ENCODE data around the gene ANKIB1. TPM values are rescaled to one million over a fixed set of nuclear protein-coding genes. Genes with fewer than 3 reads are reported as not detected.
A peak's percentile ranks its signal among the peaks of the same experiment; 100 is the strongest.

The ANKIB1 gene
- total and polyA plus RNA-seq, 2 donors (not counting 1 experiment from before 2014, with no cell fraction given): 53.4 to 60.4 TPM

GRCh38 chr7:92242972-92243371 lies 2.8 kb upstream of the ANKIB1 start:
- TF ChIP-seq EZH2 (IDR thresholded peaks at IDR 0.05; ENCODE audit: low read length, missing control alignments) (no peak), CTCF (conservative IDR thresholded peaks at IDR 0.05 in 1 of 2, IDR thresholded peaks at IDR 0.05 in 1 of 2; ENCODE audit: low read depth in 1 of 2, low read length in 2 of 2) (no peak)
- peak in 1 of 2 donors; percentile 7 for DNase-seq (ENCODE audit: low read depth in 2 of 2)
- Histone ChIP-seq H3K4me1 (ENCODE audit: control insufficient read depth, extremely low read depth, insufficient read depth, low read length) (peaks cover 4% of the 10 kb centered on the region), H2AFZ (ENCODE audit: low read length) (no peak overlapping the region), H3K27ac (ENCODE audit: insufficient read depth, low read length) (no peak overlapping the region), H3K4me3 (replicated peaks in 1 of 4; ENCODE audit: control extremely low read depth in 1 of 4, insufficient read depth in 1 of 4, low read depth in 3 of 4, low read length in 4 of 4) (no peak overlapping the region), H3K9me3 (ENCODE audit: control insufficient read depth, insufficient read depth, low read depth, low read length) (no peaks in the 10 kb centered on the region), H4K20me1 (ENCODE audit: control insufficient read depth, extremely low read depth, insufficient read depth, low read length) (no peaks in the 10 kb centered on the region), H3K79me2 (ENCODE audit: control insufficient read depth, insufficient read depth, low read length) (peaks cover 42% of the 10 kb centered on the region), H3K36me3 (ENCODE audit: control insufficient read depth, insufficient read depth, low read length) (peaks cover 5% of the 10 kb centered on the region), H3K9ac (ENCODE audit: insufficient read depth, low read length) (no peak overlapping the region), H3K4me2 (ENCODE audit: extremely low read depth, insufficient read depth, low read length) (no peak overlapping the region), H3K27me3 (ENCODE audit: control insufficient read depth, insufficient read depth, low read length) (no peaks in the 10 kb centered on the region)

- Histone ChIP-seq H3K27ac (ENCODE audit: insufficient read depth, low read length) (peak overlapping the region; percentile 76), H2AFZ (ENCODE audit: low read length) (peak overlapping the region; percentile 99), H3K9ac (ENCODE audit: insufficient read depth, low read length) (peak overlapping the region; percentile 87), H3K4me3 (replicated peaks in 1 of 4; ENCODE audit: control extremely low read depth in 1 of 4, insufficient read depth in 1 of 4, low read depth in 3 of 4, low read length in 4 of 4) (peak overlapping the region; percentile 92 to 99 (median 94)), H3K27me3 (ENCODE audit: control insufficient read depth, insufficient read depth, low read length) (no peaks in the 10 kb centered on the region), H4K20me1 (ENCODE audit: control insufficient read depth, extremely low read depth, insufficient read depth, low read length) (no peaks in the 10 kb centered on the region), H3K79me2 (ENCODE audit: control insufficient read depth, insufficient read depth, low read length) (peaks cover 57% of the 10 kb centered on the region), H3K4me1 (ENCODE audit: control insufficient read depth, extremely low read depth, insufficient read depth, low read length) (peaks cover 4% of the 10 kb centered on the region), H3K4me2 (ENCODE audit: extremely low read depth, insufficient read depth, low read length) (peak overlapping the region; percentile 94), H3K36me3 (ENCODE audit: control insufficient read depth, insufficient read depth, low read length) (peaks cover 3% of the 10 kb centered on the region), H3K9me3 (ENCODE audit: control insufficient read depth, insufficient read depth, low read depth, low read length) (no peaks in the 10 kb centered on the region)
- TF ChIP-seq EZH2 (IDR thresholded peaks at IDR 0.05; ENCODE audit: low read length, missing control alignments): no peak
- peak in 1 of 2 donors; percentile 6 for TF ChIP-seq CTCF (conservative IDR thresholded peaks at IDR 0.05 in 1 of 2, IDR thresholded peaks at IDR 0.05 in 1 of 2; ENCODE audit: low read depth in 1 of 2, low read length in 2 of 2)
- peak in 1 of 2 donors; percentile 25 for DNase-seq (ENCODE audit: low read depth in 2 of 2)
Measured at GRCh38 chr7:92244808-92245486, 827 bp upstream of the ANKIB1 start.

DNA sequence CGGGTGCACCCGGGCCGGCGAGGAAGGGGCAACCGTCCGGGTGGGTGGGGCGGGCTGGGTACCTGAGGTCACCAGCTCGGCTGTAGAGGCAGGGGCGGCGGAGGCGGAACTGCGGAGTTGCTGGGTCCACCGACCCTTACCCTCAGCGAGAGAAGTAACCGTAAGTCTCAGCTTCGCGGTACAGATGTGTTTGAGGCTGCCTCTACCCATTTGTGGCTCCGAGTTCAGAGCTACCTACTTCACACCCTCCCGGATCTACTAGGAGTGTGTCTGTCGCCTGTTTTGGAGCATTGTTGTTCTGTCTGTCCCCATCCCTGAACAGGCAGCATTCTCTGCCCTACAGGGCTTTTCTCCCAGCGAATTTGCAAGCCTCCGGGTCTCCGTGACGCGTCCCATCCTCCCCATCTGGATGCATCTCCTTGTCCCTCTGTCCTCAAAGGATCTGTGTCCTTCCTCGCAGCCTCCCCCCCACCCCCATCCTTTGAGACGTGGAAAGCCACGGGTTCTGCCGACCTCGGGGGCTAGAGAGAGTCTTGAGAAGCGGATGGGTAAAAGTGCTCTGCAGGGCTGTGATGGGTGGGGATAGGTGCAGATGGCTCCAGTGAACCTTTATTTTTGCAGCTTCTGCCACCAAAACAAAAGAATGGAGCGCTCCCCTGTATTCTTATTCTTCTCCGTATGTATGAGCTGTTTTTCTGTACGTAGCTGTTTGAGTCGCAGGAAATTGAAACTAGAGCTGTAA lies 757 bp downstream of the ANKIB1 start:
- Histone ChIP-seq H3K4me1 (ENCODE audit: control insufficient read depth, extremely low read depth, insufficient read depth, low read length) (peaks cover 4% of the 10 kb centered on the region), H3K4me3 (replicated peaks in 1 of 4; ENCODE audit: control extremely low read depth in 1 of 4, insufficient read depth in 1 of 4, low read depth in 3 of 4, low read length in 4 of 4) (peak overlapping the region; percentile 88 to 99 (median 94)), H3K79me2 (ENCODE audit: control insufficient read depth, insufficient read depth, low read length) (peaks cover 61% of the 10 kb centered on the region), H3K9me3 (ENCODE audit: control insufficient read depth, insufficient read depth, low read depth, low read length) (no peaks in the 10 kb centered on the region), H3K9ac (ENCODE audit: insufficient read depth, low read length) (peak overlapping the region; percentile 87), H3K27ac (ENCODE audit: insufficient read depth, low read length) (peak overlapping the region; percentile 76), H2AFZ (ENCODE audit: low read length) (peak overlapping the region; percentile 99), H3K36me3 (ENCODE audit: control insufficient read depth, insufficient read depth, low read length) (no peaks in the 10 kb centered on the region), H4K20me1 (ENCODE audit: control insufficient read depth, extremely low read depth, insufficient read depth, low read length) (no peaks in the 10 kb centered on the region), H3K4me2 (ENCODE audit: extremely low read depth, insufficient read depth, low read length) (peak overlapping the region; percentile 91), H3K27me3 (ENCODE audit: control insufficient read depth, insufficient read depth, low read length) (no peaks in the 10 kb centered on the region)
- DNase-seq (ENCODE audit: low read depth in 2 of 2): peak; percentile 8 to 25
- TF ChIP-seq EZH2 (IDR thresholded peaks at IDR 0.05; ENCODE audit: low read length, missing control alignments) (no peak), CTCF (conservative IDR thresholded peaks at IDR 0.05 in 1 of 2, IDR thresholded peaks at IDR 0.05 in 1 of 2; ENCODE audit: low read depth in 1 of 2, low read length in 2 of 2) (no peak)
